HK-2 (cell line): ENCODE results near the gene RCAN3.
A peak's percentile ranks its signal among the peaks of the same experiment; 100 is the strongest.
"Not testable (repeated sequence)": the region's sequence is repeated elsewhere in the genome, so short reads cannot be mapped to it uniquely, and the experiment has no call there.

Experiments used
- DNase-seq: peaks from one replicate; pipeline ENCODE4 v3.0.0-alpha.2; 2018; ENCODE audit not compliant: unreplicated experiment

RCAN3 gene

GRCh38 chr1:24514946-24515345 is 12.3 kb downstream of the RCAN3 start:
- DNase-seq, result no peak

DNA sequence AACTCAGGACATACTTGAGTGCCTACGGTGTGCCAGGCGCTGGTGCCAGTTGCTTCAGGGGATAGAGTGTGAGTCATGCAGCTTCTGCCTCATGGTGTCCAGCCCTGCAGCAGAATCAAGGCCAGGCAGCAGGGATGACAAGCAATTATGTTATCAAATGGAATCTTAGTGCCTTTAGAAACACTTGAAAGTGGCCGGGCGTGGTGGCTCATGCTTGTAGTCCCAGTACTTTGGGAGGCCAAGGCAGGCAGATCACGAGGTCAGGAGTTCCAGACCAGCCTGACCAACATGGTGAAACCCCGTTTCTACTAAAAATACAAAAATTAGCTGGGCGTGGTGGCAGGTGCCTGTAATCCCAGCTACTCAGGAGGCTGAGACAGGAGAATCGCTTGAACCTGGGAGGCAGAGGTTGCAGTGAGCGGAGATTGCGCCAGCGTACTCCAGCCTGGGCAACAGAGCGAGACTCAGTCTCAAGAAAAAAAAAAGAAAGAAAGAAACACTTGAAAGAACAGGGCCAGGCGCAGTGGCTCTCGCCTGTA is 13.1 kb downstream of the RCAN3 start:
- peak; percentile 61 for DNase-seq

- no peak for DNase-seq
These were observed 13.9 kb downstream of the RCAN3 start for GRCh38 chr1:24516506-24516905.

DNA sequence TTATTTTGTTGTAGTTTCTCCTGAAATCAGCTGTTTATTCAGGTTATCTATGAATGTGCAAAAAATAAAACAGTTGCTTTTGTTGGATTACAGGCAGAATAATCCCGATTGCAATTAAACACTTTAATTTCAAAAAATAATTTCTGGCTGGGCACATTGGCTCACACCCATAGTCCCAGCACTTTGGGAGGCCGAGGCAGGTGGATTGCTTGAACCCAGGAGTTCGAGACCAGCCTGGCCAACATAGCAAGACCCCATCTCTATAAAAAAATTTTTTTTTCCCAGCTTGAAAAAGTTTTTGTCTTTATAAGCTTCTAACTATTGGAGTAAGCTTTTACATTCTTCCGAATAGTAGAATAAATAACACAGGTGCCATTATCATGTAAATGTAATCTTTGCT is 15.3 kb downstream of the RCAN3 start:
- no peak for DNase-seq

GRCh38 chr1:24520282-24520681 is 17.6 kb downstream of the RCAN3 start:
- not testable (repeated sequence) for DNase-seq

- no peak for DNase-seq
These were observed 23.0 kb downstream of the RCAN3 start for GRCh38 chr1:24525606-24526005.

DNA sequence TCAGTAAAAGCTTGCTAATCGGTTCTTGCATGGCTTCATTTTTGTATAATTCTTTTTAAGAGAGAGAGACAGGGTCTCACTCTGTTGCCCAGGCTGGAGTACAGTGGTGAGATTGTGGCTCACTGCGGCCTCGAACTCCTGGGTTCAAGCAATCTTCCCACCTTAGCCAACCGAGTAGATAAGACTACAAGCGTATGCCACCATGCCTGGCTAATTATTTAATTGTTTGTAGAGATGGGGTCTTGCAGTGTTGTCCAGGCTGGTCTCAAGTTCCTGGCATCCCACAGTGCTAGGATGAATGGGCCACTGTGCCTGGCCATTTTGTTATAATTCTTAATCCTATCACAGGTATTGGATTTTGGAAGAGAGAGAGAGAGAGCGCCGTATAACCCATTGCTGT is 23.4 kb downstream of the RCAN3 start:
- DNase-seq, result no peak

DNA sequence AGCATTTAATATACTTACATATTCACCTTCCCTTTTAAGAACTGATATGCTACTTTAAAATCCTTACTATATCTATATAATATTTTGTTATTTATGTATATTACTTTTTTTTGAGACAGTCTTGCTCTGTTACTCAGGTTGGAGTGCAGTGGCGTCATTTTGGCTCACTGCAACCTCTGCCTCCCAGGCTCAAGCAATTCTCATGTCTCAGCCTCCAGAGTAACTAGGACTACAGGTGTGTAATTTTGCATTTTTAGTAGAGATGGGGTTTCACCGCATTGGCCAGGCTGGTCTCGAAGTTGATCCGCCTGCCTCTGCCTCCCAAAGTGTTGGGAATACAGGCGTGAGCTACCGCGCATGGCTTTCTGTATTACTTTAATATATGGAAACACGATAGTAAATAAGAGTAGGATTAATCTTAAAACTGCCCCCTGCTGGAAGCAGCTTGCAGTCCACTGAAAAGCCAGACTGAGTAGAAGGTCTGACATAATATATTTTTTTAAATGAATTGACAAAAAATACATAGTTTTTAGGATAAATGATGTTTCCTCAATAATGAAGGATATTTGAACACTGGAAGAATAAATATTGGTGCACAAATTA is 24.4 kb downstream of the RCAN3 start:
- DNase-seq, result no peak

DNA sequence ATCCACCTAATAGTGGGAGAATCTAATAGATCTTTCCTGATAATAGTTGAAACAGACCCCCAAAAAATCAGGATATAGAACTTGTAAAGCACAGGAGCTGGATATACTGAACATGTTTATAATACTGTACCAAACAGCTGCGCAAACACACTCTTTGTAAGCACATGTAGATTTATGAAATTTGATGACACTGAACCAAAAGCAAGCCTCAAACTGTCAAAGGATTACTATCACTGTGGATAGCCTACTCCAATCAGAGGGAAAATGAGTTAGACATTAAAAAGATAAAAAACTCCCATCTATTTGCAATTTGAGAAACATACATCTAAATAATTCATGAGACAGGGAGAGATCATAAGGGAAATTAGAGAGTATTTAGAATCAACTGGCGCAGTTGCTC is 26.1 kb downstream of the RCAN3 start:
- DNase-seq, result no peak

DNA sequence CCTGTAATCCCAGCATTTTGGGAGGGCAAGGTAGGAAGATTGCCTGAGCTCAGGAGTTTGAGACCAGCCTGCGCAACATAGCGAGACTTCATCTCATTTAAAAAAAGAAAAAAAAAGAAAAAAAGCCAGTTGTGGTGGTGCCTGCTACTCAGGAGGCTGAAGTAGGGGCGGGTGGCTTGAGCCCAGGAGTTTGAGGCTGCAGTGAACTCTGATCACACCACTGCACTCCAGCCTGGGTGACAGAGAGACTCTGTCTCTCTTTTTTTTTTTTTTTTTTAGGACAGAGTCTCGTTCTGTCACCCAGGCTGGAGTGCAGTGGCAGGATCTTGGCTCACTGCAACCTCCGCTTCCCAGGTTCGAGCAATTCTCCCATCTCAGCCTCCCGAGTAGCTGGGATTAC is 26.7 kb downstream of the RCAN3 start:
- DNase-seq, result not testable (repeated sequence)

GRCh38 chr1:24535021-24535424 is 32.4 kb downstream of the RCAN3 start:
- DNase-seq, result no peak

- no peak for DNase-seq
These were observed 33.1 kb downstream of the RCAN3 start for GRCh38 chr1:24535778-24536177.

GRCh38 chr1:24536391-24536840 is 33.8 kb downstream of the RCAN3 start:
- DNase-seq, result peak; percentile 55

DNA sequence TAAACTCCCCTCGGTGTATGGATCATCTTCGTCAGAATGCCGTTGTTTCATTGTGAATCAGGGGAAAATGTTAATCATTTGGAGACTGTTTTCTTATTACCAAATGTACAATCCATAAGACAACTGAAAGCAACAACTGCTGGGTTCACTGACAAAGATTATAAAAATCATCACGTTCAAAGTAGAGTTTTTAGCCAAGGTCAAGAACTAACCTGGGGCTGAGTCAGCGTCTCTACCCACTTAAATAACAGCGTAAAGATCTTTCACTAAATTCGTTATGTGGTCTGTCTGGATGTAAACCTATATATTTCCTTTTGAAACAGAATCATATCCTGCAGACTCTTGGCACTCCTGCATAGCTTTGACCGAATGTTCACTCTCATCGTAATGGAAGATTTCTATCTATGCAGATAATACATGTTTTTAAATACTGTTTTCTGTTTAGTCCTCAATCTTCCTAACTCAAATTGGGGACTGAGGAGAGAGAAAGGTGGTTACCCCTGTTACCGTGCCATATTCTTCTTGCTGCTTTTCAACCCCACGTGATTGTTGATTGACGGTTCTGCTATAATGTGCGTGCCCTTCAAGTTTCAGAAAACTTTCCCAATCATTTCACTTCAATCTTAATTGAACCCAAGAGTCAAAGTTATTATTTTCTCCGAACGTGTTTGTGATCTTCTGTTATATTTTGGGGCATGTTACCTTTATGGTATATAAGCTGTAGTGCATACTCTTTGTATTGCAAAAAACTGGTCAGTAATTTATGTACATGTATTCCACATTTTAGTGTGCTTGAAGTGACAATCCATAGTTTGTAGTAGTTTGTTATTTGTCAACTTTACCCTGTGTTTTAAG is 37.6 kb downstream of the RCAN3 start:
- DNase-seq, result no peak

- DNase-seq, result peak; percentile 31
These were observed 38.5 kb downstream of the RCAN3 start for GRCh38 chr1:24540906-24541710.

DNA sequence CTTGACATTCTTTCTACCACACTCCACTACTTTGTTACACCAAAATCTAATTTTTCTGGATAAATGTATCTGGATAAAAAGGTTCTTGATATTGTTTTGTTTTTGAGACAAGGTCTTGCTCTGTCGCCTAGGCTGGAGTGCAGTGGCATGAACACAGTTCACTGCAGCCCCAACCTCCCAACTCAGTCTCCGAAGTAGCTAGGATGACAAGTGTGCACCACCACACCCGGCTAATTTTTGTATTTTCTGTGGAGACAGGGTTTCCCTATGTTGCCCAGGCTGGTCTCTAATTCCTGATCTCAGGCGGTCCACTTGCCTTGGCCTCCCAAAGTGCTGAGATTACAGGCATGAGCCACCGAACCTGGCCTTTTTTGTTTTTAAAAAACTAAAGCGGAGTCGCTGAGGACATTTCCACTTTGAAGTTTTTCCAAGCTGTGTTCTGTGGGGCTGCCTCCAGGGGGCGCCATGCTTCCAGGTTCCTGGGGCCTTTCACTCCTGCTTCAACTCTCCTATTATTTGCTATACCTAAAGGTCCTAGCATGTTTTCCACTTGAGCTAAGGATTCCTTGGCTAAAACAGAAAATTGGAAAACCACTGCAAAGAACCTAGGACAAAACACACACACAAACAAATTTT is 39.2 kb downstream of the RCAN3 start:
- peak; percentile 29 for DNase-seq

- DNase-seq, result no peak
These were observed 41.6 kb downstream of the RCAN3 start for GRCh38 chr1:24544239-24544638.

- DNase-seq, result no peak
These were observed 43.0 kb downstream of the RCAN3 start for GRCh38 chr1:24545662-24546061.

DNA sequence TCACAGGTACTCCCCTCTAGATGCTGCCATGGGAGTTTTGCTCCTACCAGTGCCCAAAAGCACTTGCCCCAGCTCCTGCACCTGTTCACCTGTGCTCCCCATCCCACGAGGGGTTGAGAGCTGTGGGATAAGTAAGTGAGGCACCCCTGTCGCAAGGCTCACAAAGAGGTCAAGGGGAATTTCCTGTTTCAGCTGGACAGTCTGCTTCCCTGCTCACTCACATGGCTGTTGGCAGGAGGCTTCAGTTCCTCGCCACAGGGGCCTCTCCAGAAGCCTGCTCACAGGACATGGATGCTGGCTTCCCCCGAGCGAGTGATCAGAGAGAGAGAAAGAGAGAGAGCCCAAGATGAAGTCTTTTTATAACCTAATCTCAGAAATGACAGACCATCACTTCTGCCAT is 44.6 kb downstream of the RCAN3 start:
- no peak for DNase-seq

- no peak for DNase-seq
These were observed 45.4 kb downstream of the RCAN3 start for GRCh38 chr1:24548070-24548469.

DNA sequence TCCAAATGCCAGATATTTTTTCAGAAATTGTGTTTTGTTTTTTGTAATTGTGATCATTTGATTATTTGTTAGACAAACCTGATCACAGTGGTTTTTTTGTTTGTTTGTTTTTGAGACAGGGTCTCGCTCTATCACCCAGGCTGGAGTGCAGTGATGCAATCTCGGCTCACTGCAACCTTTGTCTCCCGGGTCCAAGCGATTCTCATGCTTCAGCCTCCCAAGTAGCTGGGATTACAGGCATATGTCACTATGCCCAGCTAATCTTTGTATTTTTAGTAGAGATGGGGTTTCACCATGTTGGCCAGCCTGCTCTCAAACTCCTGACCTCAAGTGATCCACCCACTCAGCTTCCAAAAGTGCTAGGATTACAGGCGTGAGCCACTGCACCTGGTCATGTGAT is 46.6 kb downstream of the RCAN3 start:
- not testable (repeated sequence) for DNase-seq
